H1 (cell line): ENCODE measurements around the gene LEFTY2. TPM values are rescaled to one million over a fixed set of nuclear protein-coding genes. Genes with fewer than 3 reads are reported as not detected.

ENCODE experiments used
- BRCA1 ChIP-seq: IDR thresholded peaks from 2 replicates; pipeline ENCODE4 v1.6.1; 2012; ENCODE audit warnings: low read depth, low read length, improper control_type of control experiment
- CHD2 ChIP-seq: IDR thresholded peaks from 2 replicates; pipeline ENCODE4 v1.6.1; 2012; ENCODE audit warnings: low read length, improper control_type of control experiment
- CHD7 ChIP-seq: fragments of 300-600 bp; sonication (generic); IDR thresholded peaks from 2 replicates; pipeline ENCODE4 v1.7.1; 2012; ENCODE audit warnings: low read length, moderate library complexity, mild to moderate bottlenecking, inconsistent platforms; ENCODE audit not compliant: insufficient replicate concordance
- E2F6 ChIP-seq: IDR thresholded peaks from 2 replicates; pipeline ENCODE4 v1.6.1; 2012; ENCODE audit warnings: inconsistent platforms
- KDM5A ChIP-seq: fragments of 200-600 bp; IDR thresholded peaks from 2 replicates; pipeline ENCODE4 v1.7.1; 2012; ENCODE audit warnings: mild to moderate bottlenecking, low read length, inconsistent platforms, mixed read lengths
- NRF1 ChIP-seq: IDR thresholded peaks from 2 replicates; pipeline ENCODE4 v1.6.1; 2011; ENCODE audit warnings: mild to moderate bottlenecking, low read depth, low read length, improper control_type of control experiment
- RAD21 ChIP-seq, 2 experiments: IDR thresholded peaks in 1 of 2; conservative IDR thresholded peaks in 1 of 2; 2 replicates each; pipeline ENCODE4 v1.6.1; 2011; ENCODE audit warnings: low read depth in 2 of 2, low read length in 2 of 2, improper control_type of control experiment in 1 of 2, inconsistent platforms in 1 of 2, mild to moderate bottlenecking in 1 of 2, moderate library complexity in 1 of 2
- RNF2 ChIP-seq: fragments of 200-900, 300-1000 bp; sonication (generic); IDR thresholded peaks from 2 replicates; pipeline ENCODE4 v1.7.1; 2016; ENCODE audit warnings: borderline replicate concordance, low read depth, mild to moderate bottlenecking, antibody characterized with exemption, low read length; ENCODE audit not compliant: poor library complexity, severe bottlenecking; ENCODE audit errors: missing control alignments
- SP1 ChIP-seq: IDR thresholded peaks from 2 replicates; pipeline ENCODE4 v1.6.1; 2011; ENCODE audit warnings: low read depth, low read length
- USF2 ChIP-seq: IDR thresholded peaks from 2 replicates; pipeline ENCODE4 v1.6.1; 2011; ENCODE audit warnings: low read length, improper control_type of control experiment
- polyA plus RNA-seq, 7 experiments: library from polyadenylated mRNA; depleted of rRNA in 3 of 7; stranded (reverse) in 5 of 7; unstranded in 2 of 7; fragments of >200 nt in 5 of 7; fragments of 200-250 nt in 2 of 7; gene quantifications; 1 replicate in 5 of 7; 2 replicates in 1 of 7; 4 replicates in 1 of 7; pipeline versions ENCODE4 v1.2.1 to v1.2.3, GENCODE V29; 2011 to 2013; ENCODE audit warnings: missing spikeins in 2 of 7, mixed read lengths in 2 of 7
- total RNA-seq: library from RNA; stranded (reverse); fragmentation: NEBNext Ultra II Directional; extraction: Animal tissue kit (Norgen Biotek cat#: 25700); gene quantifications from 2 replicates; pipeline ENCODE4 v1.2.1, GENCODE V29; 2021

LEFTY2 gene
- total and polyA plus RNA-seq, 2 of the 8 experiments (the other 6 are each of a cell fraction or from before 2014, with no cell fraction given) = 2.6 to 4.3 TPM

- TF ChIP-seq CHD7 (no peak), NRF1 (no peak), USF2 (no peak), CHD2 (no peak), RNF2 (no peak), RAD21 (IDR thresholded peaks at IDR 0.05 in 1 of 2, conservative IDR thresholded peaks at IDR 0.05 in 1 of 2; ENCODE audit: low read depth in 2 of 2, low read length in 2 of 2) (no peak), SP1 (no peak), BRCA1 (no peak), KDM5A (no peak), E2F6 (no peak)
These were observed 33.4 kb upstream of the LEFTY2 start (continued) for GRCh38 chr1:225974454-225974853.
